ENCODE data around the gene SNX5.

The SNX5 gene

GRCh38 chr20:17955302-17955701 lies 13.3 kb downstream of the SNX5 start:
- in situ Hi-C loops (cut with HindIII; ENCODE audit: low sequenced_read_pairs) = no loop called here
- DNase-seq (ENCODE audit: low read depth) = no peak
- H3K4me3 ChIP-seq (ENCODE audit: low read depth, low read length) = no peak overlapping the region
- TF ChIP-seq CTCF (IDR thresholded peaks at IDR 0.05; ENCODE audit: low read depth, low read length, missing control alignments) = no peak

GRCh38 chr20:17953935-17954334 lies 14.7 kb downstream of the SNX5 start:
- no peak for DNase-seq (ENCODE audit: low read depth)
- no peak for TF ChIP-seq CTCF (IDR thresholded peaks at IDR 0.05; ENCODE audit: low read depth, low read length, missing control alignments)
- in situ Hi-C loops (cut with HindIII; ENCODE audit: low sequenced_read_pairs) = loop anchor here (5.0 kb wide), 1 partner anchor 52 kb away; no protein-coding TSS in a partner anchor
- no peak overlapping the region for H3K4me3 ChIP-seq (ENCODE audit: low read depth, low read length)

- in situ Hi-C loops (cut with HindIII; ENCODE audit: low sequenced_read_pairs) = loop anchor here (5.0 kb wide), 1 partner anchor 51 kb away; no protein-coding TSS in a partner anchor
- no peak for TF ChIP-seq CTCF (IDR thresholded peaks at IDR 0.05; ENCODE audit: low read depth, low read length, missing control alignments)
- no peak for DNase-seq (ENCODE audit: low read depth)
- no peak overlapping the region for H3K4me3 ChIP-seq (ENCODE audit: low read depth, low read length)
Observed at GRCh38 chr20:17952692-17953684, 15.6 kb downstream of the SNX5 start.

- no peak for DNase-seq (ENCODE audit: low read depth)
- TF ChIP-seq CTCF (IDR thresholded peaks at IDR 0.05; ENCODE audit: low read depth, low read length, missing control alignments) = no peak
- in situ Hi-C loops (cut with HindIII; ENCODE audit: low sequenced_read_pairs) = loop anchor here (5.0 kb wide), 1 partner anchor 49 kb away; no protein-coding TSS in a partner anchor
- H3K4me3 ChIP-seq (ENCODE audit: low read depth, low read length) = no peak overlapping the region
Observed at GRCh38 chr20:17951323-17951722, 17.3 kb downstream of the SNX5 start.

GRCh38 chr20:17950670-17951069 lies 17.9 kb downstream of the SNX5 start:
- TF ChIP-seq CTCF (IDR thresholded peaks at IDR 0.05; ENCODE audit: low read depth, low read length, missing control alignments) = no peak
- H3K4me3 ChIP-seq (ENCODE audit: low read depth, low read length) = no peak overlapping the region
- no peak for DNase-seq (ENCODE audit: low read depth)
- in situ Hi-C loops (cut with HindIII; ENCODE audit: low sequenced_read_pairs) = loop anchor here (5.0 kb wide), 1 partner anchor 48 kb away; no protein-coding TSS in a partner anchor

- no peak for DNase-seq (ENCODE audit: low read depth)
Observed at GRCh38 chr20:17949899-17950298, 18.7 kb downstream of the SNX5 start.

More at GRCh38 chr20:17949899-17950298, 18.7 kb downstream of the SNX5 start:
- TF ChIP-seq CTCF (IDR thresholded peaks at IDR 0.05; ENCODE audit: low read depth, low read length, missing control alignments) = no peak
- no peak overlapping the region for H3K4me3 ChIP-seq (ENCODE audit: low read depth, low read length)
- in situ Hi-C loops (cut with HindIII; ENCODE audit: low sequenced_read_pairs) = loop anchor here (5.0 kb wide), 1 partner anchor 48 kb away; no protein-coding TSS in a partner anchor

All from astrocyte of the cerebellum (primary cell).